Measurements from ENCODE around the gene CDH7.

Gene CDH7

DNA sequence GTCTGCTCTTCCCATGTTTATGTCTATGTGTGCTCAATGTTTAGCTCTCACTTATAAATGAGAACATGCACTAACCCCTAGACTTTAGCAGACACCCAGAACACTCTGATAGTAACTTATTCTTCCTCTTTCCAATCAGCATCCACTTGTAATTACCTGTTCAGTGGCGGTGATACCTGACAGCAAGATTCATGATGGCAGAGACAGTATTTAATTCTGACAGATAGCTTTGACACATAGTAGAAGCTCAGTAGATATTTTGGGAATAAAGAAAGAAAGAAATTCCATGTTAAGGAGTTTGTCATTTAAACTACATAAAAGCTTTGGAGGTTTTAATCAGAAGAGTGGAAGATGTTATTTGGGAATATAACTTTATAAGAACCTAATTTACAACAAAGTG lies 171.3 kb downstream of the CDH7 start:
- no peak for DNase-seq (ENCODE audit: low read depth)

DNA sequence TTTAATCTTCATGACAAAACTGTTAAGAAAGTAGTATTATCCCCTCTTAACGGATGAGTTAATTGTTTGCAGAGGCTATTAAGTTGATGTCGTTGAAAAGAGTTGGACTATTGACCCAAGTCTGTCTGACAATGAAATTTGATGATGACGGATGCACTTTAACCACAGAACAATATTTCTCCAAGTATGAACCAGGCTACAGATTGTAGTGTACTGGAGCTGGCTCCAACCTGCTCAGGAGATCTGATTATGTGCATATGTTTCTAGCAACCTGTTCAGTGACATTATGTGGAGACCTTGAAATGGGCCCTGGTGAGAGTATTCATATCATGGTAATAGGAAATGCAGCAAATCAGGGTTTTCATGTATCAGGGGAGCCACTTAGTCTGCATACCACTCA lies 174.1 kb downstream of the CDH7 start:
- no peak for DNase-seq (ENCODE audit: low read depth)

DNA sequence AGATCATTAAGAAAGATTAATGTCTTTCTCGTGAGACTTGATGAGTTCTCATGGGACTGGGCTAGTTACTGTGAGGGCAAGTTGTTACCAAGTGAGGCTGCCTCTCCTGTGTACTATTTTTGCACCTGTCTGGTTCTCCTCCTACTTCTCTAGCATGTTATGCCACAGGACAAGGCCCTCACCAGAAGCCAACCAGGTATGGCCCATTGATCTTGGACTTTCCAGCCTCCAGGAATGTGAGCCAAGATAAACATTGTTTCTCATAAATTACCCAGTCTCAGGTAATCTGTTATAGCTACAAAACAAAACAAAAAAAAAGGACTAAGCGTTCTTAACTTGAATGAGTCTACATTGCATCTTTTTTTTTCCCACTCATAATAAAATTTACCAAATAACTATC lies 184.1 kb downstream of the CDH7 start:
- no peak for DNase-seq (ENCODE audit: low read depth)

DNA sequence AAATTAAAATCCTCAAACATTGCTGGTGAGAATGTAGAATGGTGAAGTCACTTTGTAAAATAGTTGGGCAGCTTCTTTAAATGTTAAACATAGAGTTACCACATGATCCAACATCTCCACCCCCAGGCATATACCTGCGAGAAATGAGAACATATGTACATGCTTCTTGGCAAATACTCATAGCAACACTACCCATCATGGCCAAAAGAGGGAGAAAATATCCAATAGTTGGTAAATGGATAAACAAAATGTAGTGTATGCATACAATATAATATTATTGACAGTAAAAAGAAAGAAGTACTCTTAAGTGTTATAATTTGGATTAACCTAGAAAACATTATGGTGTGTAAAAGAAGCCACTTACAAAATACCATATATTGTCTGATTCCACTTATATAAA lies 185.9 kb downstream of the CDH7 start:
- DNase-seq (ENCODE audit: low read depth): no peak

DNA sequence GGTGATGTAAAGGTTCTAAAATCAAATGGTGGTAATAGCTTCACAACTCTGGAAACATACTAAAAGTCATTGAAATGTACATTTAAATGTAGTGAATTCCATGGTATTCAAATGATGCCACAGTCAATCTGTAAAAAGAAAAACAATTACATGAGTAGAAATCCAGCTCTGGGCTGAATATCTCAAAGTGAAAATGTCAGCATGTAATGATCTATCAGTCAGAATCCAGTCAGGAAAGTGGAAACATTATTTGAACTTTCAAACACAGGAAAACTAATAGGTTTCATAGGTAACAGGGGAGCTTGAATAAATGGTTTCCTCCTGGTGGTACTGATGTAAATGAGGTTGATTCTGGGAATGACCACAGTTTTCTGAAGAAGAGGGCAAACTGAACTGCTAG lies 186.4 kb downstream of the CDH7 start:
- no peak for DNase-seq (ENCODE audit: low read depth)

DNA sequence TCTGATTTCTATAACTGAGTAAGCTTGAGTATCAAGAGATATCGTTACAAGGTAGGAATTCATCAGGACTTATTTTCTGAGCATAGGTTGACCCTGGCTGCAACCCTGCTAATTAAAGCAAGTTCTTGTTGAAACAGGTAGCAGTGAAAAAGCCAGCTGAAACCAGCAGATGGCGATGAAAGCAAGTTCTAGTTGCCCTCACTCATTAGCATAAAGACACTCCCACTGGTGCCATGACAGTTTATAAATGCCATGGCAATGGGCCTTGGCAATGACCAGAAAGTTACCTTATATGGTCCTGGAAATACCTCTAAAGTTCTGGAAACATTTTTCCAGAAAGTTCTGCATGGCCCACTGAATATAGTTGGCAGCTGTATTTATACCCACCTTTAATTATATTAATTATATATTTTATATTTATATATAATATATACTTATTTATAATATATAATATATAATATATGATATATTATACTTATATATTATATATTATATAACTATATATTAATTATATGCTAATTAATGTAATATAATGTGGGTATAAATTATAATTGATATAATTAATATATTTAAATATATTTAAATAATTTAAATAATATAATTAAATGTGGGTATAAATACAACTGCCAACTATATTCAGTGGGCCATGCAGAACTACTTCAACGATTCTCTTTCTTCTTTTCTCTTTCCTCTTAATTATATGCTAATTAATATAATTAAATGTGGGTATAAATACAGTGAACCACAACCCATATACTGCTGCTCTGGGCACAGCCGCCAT lies 188.0 kb downstream of the CDH7 start:
- DNase-seq (ENCODE audit: low read depth): no peak

All from fibroblast of gingiva (primary cell).